Osteocyte (in vitro differentiated cells): ENCODE results near the gene CTNNAL1. TPM values are rescaled to one million over a fixed set of nuclear protein-coding genes. Genes with fewer than 3 reads are reported as not detected.

Experiments used
- DNase-seq: peaks from one replicate; pipeline ENCODE4 v3.0.0; 2021; ENCODE audit warnings: mixed read lengths; ENCODE audit not compliant: unreplicated experiment; ENCODE audit errors: extremely low spot score
- H3K27ac Mint-ChIP-seq: one replicate; pipeline ENCODE4 v1.8.0; 2021; ENCODE audit warnings: mild to moderate bottlenecking, mixed read lengths; ENCODE audit not compliant: unreplicated experiment
- H3K27me3 Mint-ChIP-seq: one replicate; pipeline ENCODE4 v1.8.0; 2021; ENCODE audit warnings: mixed read lengths; ENCODE audit not compliant: unreplicated experiment
- H3K36me3 Mint-ChIP-seq: one replicate; pipeline ENCODE4 v1.8.0; 2021; ENCODE audit warnings: mixed read lengths; ENCODE audit not compliant: unreplicated experiment
- H3K4me1 Mint-ChIP-seq: one replicate; pipeline ENCODE4 v1.8.0; 2021; ENCODE audit warnings: mixed read lengths; ENCODE audit not compliant: unreplicated experiment
- H3K4me3 Mint-ChIP-seq: one replicate; pipeline ENCODE4 v1.8.0; 2021; ENCODE audit warnings: mild to moderate bottlenecking, moderate library complexity, mixed read lengths; ENCODE audit not compliant: unreplicated experiment
- H3K9me3 Mint-ChIP-seq: one replicate; pipeline ENCODE4 v1.8.0; 2021; ENCODE audit warnings: mixed read lengths; ENCODE audit not compliant: unreplicated experiment
- CTCF ChIP-seq: fragments of 200-600 bp; sonication (generic); IDR thresholded peaks from 2 replicates; pipeline ENCODE4 v1.5.0; 2021; ENCODE audit warnings: antibody characterized with exemption, mild to moderate bottlenecking, moderate library complexity
- total RNA-seq: library from RNA; stranded (reverse); gene quantifications from 2 replicates; pipeline ENCODE4 v1.2.1, GENCODE V29; 2021

Gene CTNNAL1
- total RNA-seq, 1 donor from 2014 or later = 55.4 TPM

DNA sequence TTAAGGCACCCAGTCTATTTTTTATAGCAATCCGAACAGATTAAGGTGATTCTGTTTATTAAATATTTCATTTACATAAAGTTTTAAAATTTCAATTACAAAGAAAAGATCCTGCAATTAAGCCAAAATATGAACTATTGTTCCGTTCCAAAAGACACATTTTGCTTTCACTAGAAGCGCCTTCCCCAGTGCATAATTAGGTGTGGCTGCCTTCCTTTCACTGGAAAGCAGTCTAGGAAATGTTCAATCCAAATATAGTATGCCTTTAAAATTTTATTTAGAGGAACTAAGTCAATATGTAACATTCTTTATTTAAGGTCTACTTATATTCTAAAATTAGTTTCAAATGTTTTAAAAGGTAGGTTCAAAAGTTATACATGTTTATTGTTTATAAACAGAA lies 7.6 kb downstream of the CTNNAL1 start:
- Mint-ChIP-seq H3K4me1 (peaks cover 32% of the 10 kb centered on the region), H3K27ac (no peak overlapping the region)

GRCh38 chr9:109003116-109003515 lies 10.2 kb downstream of the CTNNAL1 start:
- DNase-seq = no peak
- peaks cover 31% of the 10 kb centered on the region for H3K36me3 Mint-ChIP-seq
- peaks cover 22% of the 10 kb centered on the region for H3K4me1 Mint-ChIP-seq
- no peak overlapping the region for H3K4me3 Mint-ChIP-seq
- H3K9me3 Mint-ChIP-seq = peaks cover 18% of the 10 kb centered on the region
- TF ChIP-seq CTCF = no peak
- H3K27ac Mint-ChIP-seq = no peak overlapping the region
- no peaks in the 10 kb centered on the region for H3K27me3 Mint-ChIP-seq

More for the DNA sequence above, 7.6 kb downstream of the CTNNAL1 start:
- peaks cover 23% of the 10 kb centered on the region for H3K36me3 Mint-ChIP-seq
- no peak for TF ChIP-seq CTCF
- H3K9me3 Mint-ChIP-seq = peaks cover 18% of the 10 kb centered on the region
- no peak overlapping the region for H3K4me3 Mint-ChIP-seq
- no peak for DNase-seq
- no peaks in the 10 kb centered on the region for H3K27me3 Mint-ChIP-seq

GRCh38 chr9:109002141-109002540 lies 11.2 kb downstream of the CTNNAL1 start:
- TF ChIP-seq CTCF = no peak
- Mint-ChIP-seq H3K27ac (no peak overlapping the region), H3K9me3 (peaks cover 18% of the 10 kb centered on the region), H3K36me3 (peaks cover 39% of the 10 kb centered on the region), H3K4me3 (no peak overlapping the region), H3K4me1 (peaks cover 13% of the 10 kb centered on the region), H3K27me3 (no peaks in the 10 kb centered on the region)
- no peak for DNase-seq

DNA sequence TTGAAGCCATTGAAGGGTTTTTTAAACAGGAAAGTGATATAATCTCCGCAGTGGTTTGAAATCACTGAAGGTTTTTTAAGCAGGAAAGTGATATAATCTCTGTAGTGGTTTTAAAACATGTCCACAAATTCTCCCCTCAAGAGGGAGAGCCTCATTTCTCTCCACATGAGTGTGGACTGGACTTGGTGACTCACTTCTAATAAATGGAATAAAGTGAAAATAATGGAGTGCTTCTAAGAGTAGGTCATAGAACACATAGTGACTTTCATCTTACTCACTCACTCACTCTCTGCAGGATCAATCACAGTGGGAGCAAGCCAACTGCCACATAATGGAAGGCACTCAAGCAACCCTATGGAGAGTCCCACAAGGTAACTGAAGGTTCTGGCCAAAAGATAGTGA lies 12.0 kb downstream of the CTNNAL1 start:
- no peaks in the 10 kb centered on the region for H3K27me3 Mint-ChIP-seq
- DNase-seq = no peak
- peaks cover 18% of the 10 kb centered on the region for H3K9me3 Mint-ChIP-seq
- H3K27ac Mint-ChIP-seq = peak overlapping the region; percentile 25
- TF ChIP-seq CTCF = no peak
- peaks cover 42% of the 10 kb centered on the region for H3K36me3 Mint-ChIP-seq
- H3K4me3 Mint-ChIP-seq = no peak overlapping the region
- peaks cover 10% of the 10 kb centered on the region for H3K4me1 Mint-ChIP-seq

GRCh38 chr9:108997112-108997511 lies 16.2 kb downstream of the CTNNAL1 start:
- no peak overlapping the region for H3K4me3 Mint-ChIP-seq
- no peak for TF ChIP-seq CTCF
- peaks cover 8% of the 10 kb centered on the region for H3K4me1 Mint-ChIP-seq
- H3K9me3 Mint-ChIP-seq = peaks cover 7% of the 10 kb centered on the region
- DNase-seq = no peak
- H3K27ac Mint-ChIP-seq = no peak overlapping the region
- H3K27me3 Mint-ChIP-seq = no peaks in the 10 kb centered on the region
- H3K36me3 Mint-ChIP-seq = peaks cover 44% of the 10 kb centered on the region
